Type B pancreatic cell (in vitro differentiated cells): ENCODE data around the gene IFI35. TPM values are rescaled to one million over a fixed set of nuclear protein-coding genes. Genes with fewer than 3 reads are reported as not detected.

ENCODE experiments used
- DNase-seq: peaks from one replicate; pipeline ENCODE4 v3.0.0; 2021; ENCODE audit warnings: mixed read lengths; ENCODE audit not compliant: unreplicated experiment; ENCODE audit errors: extremely low spot score
- H3K27ac Mint-ChIP-seq: 2 replicates; pipeline ENCODE4 v1.8.0; 2021; ENCODE audit warnings: mild to moderate bottlenecking, mixed read lengths
- H3K27me3 Mint-ChIP-seq: 2 replicates; pipeline ENCODE4 v1.8.0; 2021; ENCODE audit warnings: mixed read lengths
- H3K36me3 Mint-ChIP-seq: 2 replicates; pipeline ENCODE4 v1.8.0; 2021; ENCODE audit warnings: mixed read lengths
- H3K4me1 Mint-ChIP-seq: one replicate; pipeline ENCODE4 v1.8.0; 2021; ENCODE audit warnings: mixed read lengths; ENCODE audit not compliant: unreplicated experiment
- H3K4me3 Mint-ChIP-seq: 2 replicates; pipeline ENCODE4 v1.8.0; 2021; ENCODE audit warnings: mild to moderate bottlenecking, mixed read lengths
- H3K9me3 Mint-ChIP-seq: 2 replicates; pipeline ENCODE4 v1.8.0; 2021; ENCODE audit warnings: mixed read lengths
- total RNA-seq: library from RNA; stranded (reverse); gene quantifications from 2 replicates; pipeline ENCODE4 v1.2.1, GENCODE V29; 2021; ENCODE audit warnings: low replicate concordance
- TF ChIP-seq, protein P1 (sequence below): fragments of 200-600 bp; sonication (generic); conservative IDR thresholded peaks from 2 replicates; pipeline ENCODE4 v1.5.0; 2021; ENCODE audit warnings: antibody characterized with exemption, mild to moderate bottlenecking

Gene IFI35
- total RNA-seq, 1 donor from 2014 or later = 6.6 TPM

GRCh38 chr17:43056051-43056450, 49.5 kb downstream of the IFI35 start:
- Mint-ChIP-seq H3K4me1 (no peaks in the 10 kb centered on the region), H3K27ac (no peak overlapping the region), H3K4me3 (no peak overlapping the region), H3K27me3 (no peaks in the 10 kb centered on the region), H3K9me3 (no peaks in the 10 kb centered on the region), H3K36me3 (peaks cover 3% of the 10 kb centered on the region)
- TF ChIP-seq, protein P1, sequence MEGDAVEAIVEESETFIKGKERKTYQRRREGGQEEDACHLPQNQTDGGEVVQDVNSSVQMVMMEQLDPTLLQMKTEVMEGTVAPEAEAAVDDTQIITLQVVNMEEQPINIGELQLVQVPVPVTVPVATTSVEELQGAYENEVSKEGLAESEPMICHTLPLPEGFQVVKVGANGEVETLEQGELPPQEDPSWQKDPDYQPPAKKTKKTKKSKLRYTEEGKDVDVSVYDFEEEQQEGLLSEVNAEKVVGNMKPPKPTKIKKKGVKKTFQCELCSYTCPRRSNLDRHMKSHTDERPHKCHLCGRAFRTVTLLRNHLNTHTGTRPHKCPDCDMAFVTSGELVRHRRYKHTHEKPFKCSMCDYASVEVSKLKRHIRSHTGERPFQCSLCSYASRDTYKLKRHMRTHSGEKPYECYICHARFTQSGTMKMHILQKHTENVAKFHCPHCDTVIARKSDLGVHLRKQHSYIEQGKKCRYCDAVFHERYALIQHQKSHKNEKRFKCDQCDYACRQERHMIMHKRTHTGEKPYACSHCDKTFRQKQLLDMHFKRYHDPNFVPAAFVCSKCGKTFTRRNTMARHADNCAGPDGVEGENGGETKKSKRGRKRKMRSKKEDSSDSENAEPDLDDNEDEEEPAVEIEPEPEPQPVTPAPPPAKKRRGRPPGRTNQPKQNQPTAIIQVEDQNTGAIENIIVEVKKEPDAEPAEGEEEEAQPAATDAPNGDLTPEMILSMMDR = no peak
- no peak for DNase-seq

- Mint-ChIP-seq H3K9me3 (no peaks in the 10 kb centered on the region), H3K36me3 (peaks cover 3% of the 10 kb centered on the region), H3K27ac (no peak overlapping the region), H3K27me3 (no peaks in the 10 kb centered on the region), H3K4me3 (no peak overlapping the region), H3K4me1 (no peaks in the 10 kb centered on the region)
- TF ChIP-seq, protein P1 = no peak
- no peak for DNase-seq
Measured at GRCh38 chr17:43062984-43063638, 56.5 kb downstream of the IFI35 start.

Other genes starting within 250 kb of the IFI35 start
- 1.5 and 8.3 TPM in 2 replicates for gene RAMP2, start 245.6 kb upstream of the IFI35 start, total RNA-seq
- 86.9 and 103 TPM in 2 replicates for gene VPS25, start 233.3 kb upstream of the IFI35 start, total RNA-seq
- gene WNK4, start 226.2 kb upstream of the IFI35 start, total RNA-seq = 2.7 and 4.2 TPM in 2 replicates
- gene COA3, start 208.1 kb upstream of the IFI35 start, total RNA-seq = 82.2 and 93.9 TPM in 2 replicates
- gene CNTD1, start 207.9 kb upstream of the IFI35 start, total RNA-seq = 0.46 TPM in 1 of 2 replicates, not detected in the other
- 62.5 and 72.1 TPM in 2 replicates for gene BECN1, start 182.5 kb upstream of the IFI35 start, total RNA-seq
- 116 and 120 TPM in 2 replicates for gene PSME3, start 173.4 kb upstream of the IFI35 start, total RNA-seq
- gene AOC2, start 162.2 kb upstream of the IFI35 start, total RNA-seq = 2.7 and 3.4 TPM in 2 replicates
- 1.5 and 2.4 TPM in 2 replicates for gene AOC3, start 155.6 kb upstream of the IFI35 start, total RNA-seq
- 1.5 and 2.9 TPM in 2 replicates for gene G6PC1, start 106.0 kb upstream of the IFI35 start, total RNA-seq
- gene AARSD1, start 42.3 kb upstream of the IFI35 start, total RNA-seq = 37.0 and 60.0 TPM in 2 replicates
- 1.0 and 1.5 TPM in 2 replicates for gene PTGES3L, start 26.7 kb upstream of the IFI35 start, total RNA-seq
- 18.2 and 19.7 TPM in 2 replicates for gene RUNDC1, start 26.2 kb upstream of the IFI35 start, total RNA-seq
- gene RPL27, start 8.4 kb upstream of the IFI35 start, total RNA-seq = 1,148 and 1,194 TPM in 2 replicates
- 167 and 274 TPM in 2 replicates for gene VAT1, start 15.6 kb downstream of the IFI35 start, total RNA-seq
- gene RND2, start 18.4 kb downstream of the IFI35 start, total RNA-seq = 3.3 and 7.1 TPM in 2 replicates
- gene BRCA1, start 118.6 kb downstream of the IFI35 start, total RNA-seq = 19.4 and 38.9 TPM in 2 replicates
- gene NBR1, start 164.4 kb downstream of the IFI35 start, total RNA-seq = 60.8 and 65.9 TPM in 2 replicates
- 4.4 TPM in 2 replicates for gene TMEM106A, start 205.1 kb downstream of the IFI35 start, total RNA-seq
- not detected in 2 replicates for gene CCDC200, start 221.8 kb downstream of the IFI35 start, total RNA-seq
- 3,940 and 6,478 TPM in 2 replicates for gene RNU2-1, start 227.2 kb downstream of the IFI35 start, total RNA-seq